ENCODE measurements around the gene F8. TPM values are rescaled to one million over a fixed set of nuclear protein-coding genes. Genes with fewer than 3 reads are reported as not detected.
A peak's percentile ranks its signal among the peaks of the same experiment; 100 is the strongest.

F8 gene
- total and polyA plus RNA-seq, 9 of the 15 experiments (the other 6 are each of a cell fraction or from before 2014, with no cell fraction given), result 0.41 to 3.8 (median 0.91) TPM

DNA sequence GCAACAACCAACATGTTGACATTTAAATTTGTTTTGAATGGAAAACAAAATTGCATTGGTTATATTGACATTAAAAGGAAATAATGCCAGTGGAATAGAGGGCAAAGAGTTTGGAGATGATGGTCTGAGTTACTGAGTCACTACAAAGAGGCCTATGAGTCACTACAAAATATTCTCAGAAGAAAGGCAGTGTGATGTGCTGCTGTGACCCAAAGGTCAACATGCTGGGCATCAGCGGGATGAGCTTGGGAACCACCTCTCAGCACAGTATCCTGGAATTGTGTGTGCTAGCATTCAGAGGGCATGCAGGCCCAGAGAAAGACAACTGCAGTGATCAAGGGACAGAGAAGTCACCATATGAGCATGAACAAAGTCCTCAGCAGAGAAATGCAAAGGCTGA is 45.6 kb upstream of the F8 start (continued):
- TF ChIP-seq JUN (IDR thresholded peaks at IDR 0.05; ENCODE audit: borderline replicate concordance, low read depth, low read length) (0 out of 2 replicates have a peak, but pooled peaks have one; percentile 14), JUN (CRISPR knock-in tag; IDR thresholded peaks at IDR 0.05; ENCODE audit: borderline replicate concordance) (no peak), TAF1 (IDR thresholded peaks at IDR 0.05; ENCODE audit: control insufficient read depth, extremely low read depth, insufficient read depth, low read length, severe bottlenecking) (no peak), LARP7 (IDR thresholded peaks at IDR 0.05) (no peak), PRMT5 (CRISPR knock-in tag; IDR thresholded peaks at IDR 0.05) (no peak), JUND (IDR thresholded peaks at IDR 0.05; ENCODE audit: borderline replicate concordance, low read depth, low read length) (peak; percentile 49; the same call in 1 of the 2 replicates), JUND (tag; IDR thresholded peaks at IDR 0.05; ENCODE audit: borderline replicate concordance, low read depth, low read length) (no peak), FOSL1 (tag; conservative IDR thresholded peaks at IDR 0.05) (peak; percentile 75)

DNA sequence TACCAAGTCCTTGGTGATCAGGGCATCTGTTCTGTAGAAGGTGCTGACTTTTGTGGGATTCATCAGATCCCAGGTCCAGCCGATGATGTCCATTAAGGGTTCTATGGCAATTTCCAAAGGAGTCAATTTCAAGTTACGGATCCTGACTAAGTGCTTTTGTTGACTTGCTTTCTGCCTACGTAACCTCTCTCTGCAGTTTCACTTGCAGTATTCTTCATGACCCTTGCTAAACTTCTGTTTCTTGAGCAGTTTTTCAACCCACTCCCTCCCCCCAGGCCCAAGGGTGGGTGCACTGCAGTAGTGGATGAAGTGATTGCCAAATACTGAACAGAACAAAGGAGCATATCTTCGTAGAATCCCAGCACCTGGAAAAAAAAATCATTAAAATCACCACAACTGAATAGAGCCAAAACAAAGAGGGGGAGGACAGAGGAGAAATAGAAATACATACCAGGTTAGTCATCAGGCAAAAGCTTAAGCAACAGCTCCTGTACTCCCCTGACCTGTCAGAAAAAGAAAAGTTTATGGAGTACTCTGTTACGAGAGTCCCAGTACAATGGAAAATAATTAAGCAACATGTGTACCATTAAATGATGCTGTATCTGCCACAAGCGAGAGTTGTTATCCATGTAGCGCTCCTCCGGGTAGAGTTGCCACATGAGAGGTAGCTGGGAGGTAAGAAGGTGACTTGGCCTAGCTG is 42.7 kb upstream of the F8 start:
- Histone ChIP-seq H3K4me2 (ENCODE audit: insufficient read depth, low read length) (no peak overlapping the region), H3K4me3 (no peak overlapping the region)
- no TSS peak for BruUV-seq (replicated peaks)
- TF ChIP-seq, protein P1, sequence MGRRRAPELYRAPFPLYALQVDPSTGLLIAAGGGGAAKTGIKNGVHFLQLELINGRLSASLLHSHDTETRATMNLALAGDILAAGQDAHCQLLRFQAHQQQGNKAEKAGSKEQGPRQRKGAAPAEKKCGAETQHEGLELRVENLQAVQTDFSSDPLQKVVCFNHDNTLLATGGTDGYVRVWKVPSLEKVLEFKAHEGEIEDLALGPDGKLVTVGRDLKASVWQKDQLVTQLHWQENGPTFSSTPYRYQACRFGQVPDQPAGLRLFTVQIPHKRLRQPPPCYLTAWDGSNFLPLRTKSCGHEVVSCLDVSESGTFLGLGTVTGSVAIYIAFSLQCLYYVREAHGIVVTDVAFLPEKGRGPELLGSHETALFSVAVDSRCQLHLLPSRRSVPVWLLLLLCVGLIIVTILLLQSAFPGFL (CRISPR knock-in tag; IDR thresholded peaks at IDR 0.05), result no peak
- TF ChIP-seq ZNF766 (CRISPR knock-in tag; conservative IDR thresholded peaks at IDR 0.05) (no peak), SIRT6 (IDR thresholded peaks at IDR 0.05; ENCODE audit: low read depth, low read length) (no peak), CBX1 (IDR thresholded peaks at IDR 0.05; ENCODE audit: low read depth) (no peak), MEF2A (IDR thresholded peaks at IDR 0.05; ENCODE audit: control insufficient read depth, low read depth, low read length) (no peak), XRCC5 (IDR thresholded peaks at IDR 0.05; ENCODE audit: low read depth, low read length) (no peak), RBFOX2 (IDR thresholded peaks at IDR 0.05; ENCODE audit: low read depth, low read length) (no peak)
- TF ChIP-seq, protein P2, sequence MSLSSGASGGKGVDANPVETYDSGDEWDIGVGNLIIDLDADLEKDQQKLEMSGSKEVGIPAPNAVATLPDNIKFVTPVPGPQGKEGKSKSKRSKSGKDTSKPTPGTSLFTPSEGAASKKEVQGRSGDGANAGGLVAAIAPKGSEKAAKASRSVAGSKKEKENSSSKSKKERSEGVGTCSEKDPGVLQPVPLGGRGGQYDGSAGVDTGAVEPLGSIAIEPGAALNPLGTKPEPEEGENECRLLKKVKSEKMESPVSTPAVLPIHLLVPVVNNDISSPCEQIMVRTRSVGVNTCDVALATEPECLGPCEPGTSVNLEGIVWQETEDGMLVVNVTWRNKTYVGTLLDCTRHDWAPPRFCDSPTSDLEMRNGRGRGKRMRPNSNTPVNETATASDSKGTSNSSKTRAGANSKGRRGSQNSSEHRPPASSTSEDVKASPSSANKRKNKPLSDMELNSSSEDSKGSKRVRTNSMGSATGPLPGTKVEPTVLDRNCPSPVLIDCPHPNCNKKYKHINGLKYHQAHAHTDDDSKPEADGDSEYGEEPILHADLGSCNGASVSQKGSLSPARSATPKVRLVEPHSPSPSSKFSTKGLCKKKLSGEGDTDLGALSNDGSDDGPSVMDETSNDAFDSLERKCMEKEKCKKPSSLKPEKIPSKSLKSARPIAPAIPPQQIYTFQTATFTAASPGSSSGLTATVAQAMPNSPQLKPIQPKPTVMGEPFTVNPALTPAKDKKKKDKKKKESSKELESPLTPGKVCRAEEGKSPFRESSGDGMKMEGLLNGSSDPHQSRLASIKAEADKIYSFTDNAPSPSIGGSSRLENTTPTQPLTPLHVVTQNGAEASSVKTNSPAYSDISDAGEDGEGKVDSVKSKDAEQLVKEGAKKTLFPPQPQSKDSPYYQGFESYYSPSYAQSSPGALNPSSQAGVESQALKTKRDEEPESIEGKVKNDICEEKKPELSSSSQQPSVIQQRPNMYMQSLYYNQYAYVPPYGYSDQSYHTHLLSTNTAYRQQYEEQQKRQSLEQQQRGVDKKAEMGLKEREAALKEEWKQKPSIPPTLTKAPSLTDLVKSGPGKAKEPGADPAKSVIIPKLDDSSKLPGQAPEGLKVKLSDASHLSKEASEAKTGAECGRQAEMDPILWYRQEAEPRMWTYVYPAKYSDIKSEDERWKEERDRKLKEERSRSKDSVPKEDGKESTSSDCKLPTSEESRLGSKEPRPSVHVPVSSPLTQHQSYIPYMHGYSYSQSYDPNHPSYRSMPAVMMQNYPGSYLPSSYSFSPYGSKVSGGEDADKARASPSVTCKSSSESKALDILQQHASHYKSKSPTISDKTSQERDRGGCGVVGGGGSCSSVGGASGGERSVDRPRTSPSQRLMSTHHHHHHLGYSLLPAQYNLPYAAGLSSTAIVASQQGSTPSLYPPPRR (CRISPR knock-in tag; IDR thresholded peaks at IDR 0.05; ENCODE audit: borderline replicate concordance), result no peak

More for the DNA sequence above, 42.7 kb upstream of the F8 start:
- Histone ChIP-seq H3K36me3 (ENCODE audit: control insufficient read depth, insufficient read depth, low read length) (peaks cover 23% of the 10 kb centered on the region; the same call in 2 of the 3 replicates), H3K27ac (ENCODE audit: extremely low read depth, low read depth, low read length) (no peak overlapping the region), H4K20me1 (replicated peaks; ENCODE audit: control insufficient read depth, insufficient read depth, low read length) (no peaks in the 10 kb centered on the region), H3K4me1 (replicated peaks in 1 of 2; ENCODE audit: control insufficient read depth in 2 of 2, insufficient read depth in 2 of 2, low read length in 2 of 2) (peaks cover 0 to 4% of the 10 kb centered on the region in 2 experiments; a peak in 3 of 5 replicates), H3K9me1 (ENCODE audit: control insufficient read depth, insufficient read depth, low read length) (no peaks in the 10 kb centered on the region), H3K79me2 (ENCODE audit: control insufficient read depth, insufficient read depth, low read length) (peaks cover 23% of the 10 kb centered on the region), H3K9me3 (replicated peaks; ENCODE audit: control insufficient read depth, insufficient read depth, low read depth, low read length) (no peaks in the 10 kb centered on the region), H3K9ac (ENCODE audit: insufficient read depth in 1 of 2, low read depth in 2 of 2, low read length in 2 of 2) (no peak overlapping the region), H2AFZ (ENCODE audit: low read depth, low read length) (no peak overlapping the region), H3K27me3 (ENCODE audit: control insufficient read depth in 2 of 2, insufficient read depth in 2 of 2, low read length in 2 of 2) (no peaks in the 10 kb centered on the region)
- ChIA-PET CTCF (ENCODE audit: low intra/inter-chr PET ratio) (no interaction called here), POLR2A (no interaction called here)
- ATAC-seq (no peak), DNase-seq (ENCODE audit: extremely low read depth in 1 of 4, low spot score in 3 of 4) (no peak), FAIRE-seq (peak; percentile 23)
- in situ Hi-C loops (cut with MboI) (no loop called here), intact Hi-C loops (cut with micrococcal nuclease) (no loop called here)
- WGBS (ENCODE audit: insufficient coverage, low coverage, missing lambda C conversion rate), result 87% methylated on average over 7 of the region's 8 CpGs

Data from K562 (cell line).